OCI-LY7 (cell line): ENCODE measurements around the gene CEP126. TPM values are rescaled to one million over a fixed set of nuclear protein-coding genes. Genes with fewer than 3 reads are reported as not detected.

Experiments
- BruUV-seq: library from RNA; stranded (reverse); fragments of 400-500 nt; replicated peaks from 2 replicates; lab custom pipeline; 2021; lab: Mats Ljungman, UMichigan
- CTCF ChIA-PET: fragments of 300-600 bp; sonication (Branson Sonifier 250); formaldehyde crosslinking; loops from one replicate; lab custom pipeline; 2022; ENCODE audit warnings: antibody characterized with exemption; ENCODE audit not compliant: unreplicated experiment; lab: Charles Lee
- POLR2A ChIA-PET: fragments of 300-600 bp; sonication (Branson Sonifier 250); formaldehyde crosslinking; loops from one replicate; lab custom pipeline; 2022; ENCODE audit warnings: antibody characterized with exemption; lab: Charles Lee
- DNase-seq: peaks from one replicate; pipeline ENCODE4 v3.0.0-alpha.2; 2015; ENCODE audit warnings: low spot score
- H2AFZ ChIP-seq: fragments of 200-600 bp; sonication (generic), shearing (Covaris generic); 2 replicates; pipeline ENCODE4 v1.6.1; 2014; ENCODE audit warnings: mild to moderate bottlenecking, antibody characterized with exemption, low read length, moderate library complexity
- H3K27ac ChIP-seq: fragments of 200-600 bp; sonication (generic); 2 replicates; pipeline ENCODE4 v1.5.1; 2014; ENCODE audit warnings: mixed run types, low read depth, mild to moderate bottlenecking, moderate library complexity, low read length, inconsistent platforms; ENCODE audit not compliant: poor library complexity, severe bottlenecking
- H3K36me3 ChIP-seq: fragments of 200-600 bp; sonication (generic); 2 replicates; pipeline ENCODE4 v1.6.1; 2014; ENCODE audit warnings: mild to moderate bottlenecking, antibody characterized with exemption, low read length, moderate library complexity, mixed read lengths; ENCODE audit not compliant: insufficient read depth
- H3K4me1 ChIP-seq: fragments of 200-600 bp; sonication (generic); 2 replicates; pipeline ENCODE4 v1.5.1; 2014; ENCODE audit warnings: mild to moderate bottlenecking, low read length; ENCODE audit not compliant: insufficient read depth, poor library complexity, severe bottlenecking
- H3K4me2 ChIP-seq: fragments of 200-600 bp; sonication (generic); 2 replicates; pipeline ENCODE4 v1.6.1; 2014; ENCODE audit warnings: mild to moderate bottlenecking, low read length
- H3K4me3 ChIP-seq: fragments of 200-600 bp; sonication (generic); 2 replicates; pipeline ENCODE4 v1.5.1; 2014; ENCODE audit warnings: mild to moderate bottlenecking, low read depth, low read length; ENCODE audit not compliant: poor library complexity, severe bottlenecking
- H3K79me2 ChIP-seq: fragments of 200-600 bp; sonication (generic); 2 replicates; pipeline ENCODE4 v1.6.1; 2016; ENCODE audit warnings: low read depth, mild to moderate bottlenecking, low read length, moderate library complexity, mixed read lengths; ENCODE audit not compliant: insufficient read depth
- H3K9me2 ChIP-seq: fragments of 200-600 bp; sonication (generic); 2 replicates; pipeline ENCODE4 v1.6.1; 2016; ENCODE audit warnings: mild to moderate bottlenecking, low read length, mixed read lengths; ENCODE audit not compliant: insufficient read depth
- H3K9me3 ChIP-seq: fragments of 200-600 bp; sonication (generic); 2 replicates; pipeline ENCODE4 v1.6.1; 2014; ENCODE audit warnings: mild to moderate bottlenecking, mixed run types, low read length, mixed read lengths
- H4K20me1 ChIP-seq: fragments of 200-600 bp; sonication (generic); 2 replicates; pipeline ENCODE4 v1.6.1; 2014; ENCODE audit warnings: mild to moderate bottlenecking, antibody characterized with exemption, low read length, moderate library complexity, mixed read lengths; ENCODE audit not compliant: insufficient read depth
- CTCF ChIP-seq: fragments of 200-600 bp; sonication (generic); conservative IDR thresholded peaks from 2 replicates; pipeline ENCODE4 v1.5.1; 2014; ENCODE audit warnings: mild to moderate bottlenecking, antibody characterized with exemption, low read length, moderate library complexity, mixed read lengths
- EZH2phosphoT487 ChIP-seq: fragments of 200-600 bp; sonication (generic); IDR thresholded peaks from 2 replicates; pipeline ENCODE4 v1.6.1; 2018; ENCODE audit warnings: low read depth, borderline replicate concordance, mild to moderate bottlenecking, mixed run types, antibody characterized with exemption, low read length, moderate library complexity, mixed read lengths
- intact Hi-C: fragments of 100-400 bp; cut with micrococcal nuclease; formaldehyde crosslinking; loops from one replicate; pipeline ENCODE4 v1.10.0; 2022; ENCODE audit not compliant: unreplicated experiment
- total RNA-seq, 2 experiments: library from RNA; depleted of rRNA in 1 of 2; stranded (reverse); fragments of >200 nt in 1 of 2; shearing (Covaris generic) in 1 of 2; gene quantifications; 2 replicates each; pipeline ENCODE4 v1.2.3, GENCODE V29; 2014 to 2022

Gene CEP126
- total RNA-seq, 2 experiments from 2014 or later: 1.5 to 5.9 TPM

DNA sequence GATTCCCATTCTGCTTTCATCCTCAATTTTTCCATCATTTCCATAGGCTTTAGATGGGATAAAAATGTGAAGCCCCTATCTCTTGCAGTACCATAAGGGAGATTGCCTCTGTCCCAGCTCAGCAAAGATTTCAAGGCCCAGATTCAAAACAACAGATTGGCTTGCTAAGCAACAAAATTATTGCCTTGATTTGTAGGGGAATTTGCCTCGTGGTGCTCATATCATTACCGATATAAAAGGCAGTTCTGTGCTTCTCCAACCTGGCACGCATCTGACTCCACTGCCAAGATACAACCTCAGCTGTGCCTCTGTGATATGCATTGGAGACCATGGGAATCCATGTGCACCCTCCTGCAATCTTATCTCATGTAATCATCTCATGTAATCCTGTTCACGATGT, 25.0 kb upstream of the CEP126 start:
- ChIA-PET POLR2A (no interaction called here), CTCF (no interaction called here)
- BruUV-seq: no TSS peak
- Histone ChIP-seq H3K4me2 (no peak overlapping the region), H3K79me2 (no peaks in the 10 kb centered on the region), H3K36me3 (no peaks in the 10 kb centered on the region), H3K4me1 (no peaks in the 10 kb centered on the region), H3K4me3 (no peak overlapping the region), H3K27ac (no peak overlapping the region), H3K9me3 (no peaks in the 10 kb centered on the region), H4K20me1 (no peaks in the 10 kb centered on the region), H3K9me2 (no peaks in the 10 kb centered on the region), H2AFZ (no peak overlapping the region)
- no peak for DNase-seq
- no peak for TF ChIP-seq EZH2phosphoT487
- TF ChIP-seq CTCF: no peak
- intact Hi-C loops: no loop called here

DNA sequence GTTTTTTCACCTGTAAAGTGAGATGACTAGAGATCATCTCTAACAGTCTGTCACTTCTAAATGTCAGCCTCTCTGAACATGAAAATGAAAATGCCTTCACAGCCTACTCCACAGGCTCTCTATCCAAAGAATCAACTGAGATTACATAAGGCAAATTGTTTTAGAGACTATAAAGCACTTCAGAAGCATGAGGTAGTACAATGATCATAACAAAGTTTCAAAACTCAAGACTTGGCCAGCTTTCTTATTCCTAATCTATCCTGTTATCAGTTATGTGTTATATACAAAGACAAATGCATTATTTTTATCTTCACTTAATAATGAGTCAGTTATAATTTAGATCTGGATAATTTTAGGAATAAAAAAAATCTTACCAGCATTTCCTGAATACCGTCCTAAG, 20.3 kb upstream of the CEP126 start:
- POLR2A ChIA-PET: no interaction called here
- no peaks in the 10 kb centered on the region for H3K9me3 ChIP-seq
- H4K20me1 ChIP-seq: no peaks in the 10 kb centered on the region
- no peak for DNase-seq
- no peaks in the 10 kb centered on the region for H3K4me1 ChIP-seq
- no TSS peak for BruUV-seq
- H3K9me2 ChIP-seq: no peaks in the 10 kb centered on the region
- H3K4me3 ChIP-seq: no peak overlapping the region
- H3K79me2 ChIP-seq: no peaks in the 10 kb centered on the region
- intact Hi-C loops: no loop called here
- no peak overlapping the region for H3K27ac ChIP-seq
- H3K36me3 ChIP-seq: no peaks in the 10 kb centered on the region
- no peak for TF ChIP-seq EZH2phosphoT487
- no peak for TF ChIP-seq CTCF
- H3K4me2 ChIP-seq: no peak overlapping the region
- no peak overlapping the region for H2AFZ ChIP-seq
- CTCF ChIA-PET: no interaction called here

- intact Hi-C loops: no loop called here
- Histone ChIP-seq H3K9me3 (no peaks in the 10 kb centered on the region), H3K36me3 (no peaks in the 10 kb centered on the region), H3K4me1 (no peaks in the 10 kb centered on the region), H3K9me2 (no peaks in the 10 kb centered on the region), H3K4me3 (no peak overlapping the region), H3K79me2 (no peaks in the 10 kb centered on the region), H3K4me2 (no peak overlapping the region), H2AFZ (no peak overlapping the region), H4K20me1 (no peaks in the 10 kb centered on the region), H3K27ac (no peak overlapping the region)
- no peak for DNase-seq
- CTCF ChIA-PET: no interaction called here
- POLR2A ChIA-PET: interaction anchor here (0.6 to 1.5 kb wide), 5 partner anchors 11 to 509 kb away, joined by 3 to 4 read pairs (median 3); no protein-coding TSS in a partner anchor
- BruUV-seq: no TSS peak
- TF ChIP-seq EZH2phosphoT487: no peak
- no peak for TF ChIP-seq CTCF
Observed at GRCh38 chr11:101907815-101908214, 7.0 kb upstream of the CEP126 start.
